ENCODE results near the gene TTC31.

- TF ChIP-seq CTCF (IDR thresholded peaks at IDR 0.05; ENCODE audit: low read depth, low read length) (no peak), EZH2phosphoT487 (IDR thresholded peaks at IDR 0.05; ENCODE audit: low read depth) (no peak)
Observed at GRCh38 chr2:74498500-74499266, 15.8 kb downstream of the TTC31 start.

Measured in OCI-LY3 (cell line).